ENCODE measurements around the gene GPANK1. TPM values are rescaled to one million over a fixed set of nuclear protein-coding genes. Genes with fewer than 3 reads are reported as not detected.

Gene GPANK1
- total RNA-seq, 6 experiments from 2014 or later, result 6.4 to 10.0 (median 8.0) TPM

- Histone ChIP-seq H3K9me3 (no peaks in the 10 kb centered on the region), H3K36me3 (peaks cover 0 to 11% (median 2%) of the 10 kb centered on the region in 4 donors), H3K4me1 (peaks cover 0 to 10% (median 0%) of the 10 kb centered on the region in 4 donors), H3K27ac (no peak overlapping the region), H3K4me3 (no peak overlapping the region), H3K27me3 (no peaks in the 10 kb centered on the region)
- ATAC-seq (no peak), DNase-seq (no peak)
- intact Hi-C loops (cut with DNase I), result loop anchor here in 1 of 2 donors (10.0 kb wide), 1 partner anchor 198 kb away; the partner anchor contains the start of gene SLC44A4
- TF ChIP-seq POLR2A (IDR thresholded peaks at IDR 0.05), result no peak
- TF ChIP-seq CTCF (IDR thresholded peaks at IDR 0.05), result no peak
- WGBS (ENCODE audit: insufficient coverage, low coverage, low lambda C conversion rate, missing lambda C conversion rate), result 81% methylated on average over 6 of the region's 6 CpGs
Observed at GRCh38 chr6:31676904-31677303, 12.1 kb upstream of the GPANK1 start.

- Histone ChIP-seq H3K4me3 (no peak overlapping the region), H3K36me3 (peaks cover 0 to 15% (median 4%) of the 10 kb centered on the region in 4 donors), H3K4me1 (peaks cover 0 to 10% (median 0%) of the 10 kb centered on the region in 4 donors), H3K27ac (no peak overlapping the region), H3K27me3 (no peaks in the 10 kb centered on the region), H3K9me3 (no peaks in the 10 kb centered on the region)
- no CpG with 5 or more reads among the region's 4 CpGs for WGBS (ENCODE audit: insufficient coverage, low coverage, low lambda C conversion rate, missing lambda C conversion rate)
- TF ChIP-seq CTCF (IDR thresholded peaks at IDR 0.05), result no peak
- no peak for TF ChIP-seq POLR2A (IDR thresholded peaks at IDR 0.05)
- intact Hi-C loops (cut with DNase I), result loop anchor here in 1 of 2 donors (10.0 kb wide), 1 partner anchor 198 kb away; the partner anchor contains the start of gene SLC44A4
- no peak for DNase-seq
- ATAC-seq, result no peak
Observed at GRCh38 chr6:31676322-31676903, 11.6 kb upstream of the GPANK1 start.

- no peak within 1 kb of the TSS for H3K27ac ChIP-seq
- no peaks in the 10 kb centered on the region for H3K27me3 ChIP-seq
- TF ChIP-seq POLR2A (IDR thresholded peaks at IDR 0.05), result no peak
- no peak for TF ChIP-seq CTCF (IDR thresholded peaks at IDR 0.05)
- intact Hi-C loops (cut with DNase I), result loop anchor here in 1 of 2 donors (10.0 kb wide), 1 partner anchor 205 kb away; the partner anchor contains the start of gene SLC44A4
- no peak for DNase-seq
- peaks cover 0 to 6% (median 0%) of the 10 kb centered on the region in 4 donors for H3K4me1 ChIP-seq
- no peak for ATAC-seq
- H3K9me3 ChIP-seq, result no peaks in the 10 kb centered on the region
- H3K36me3 ChIP-seq, result peaks cover 10 to 55% (median 36%) of the 10 kb centered on the region in 4 donors
- WGBS (ENCODE audit: insufficient coverage, low coverage, low lambda C conversion rate, missing lambda C conversion rate), result 81% methylated on average over 7 of the region's 8 CpGs
- H3K4me3 ChIP-seq, result no peak within 1 kb of the TSS
Observed at GRCh38 chr6:31669676-31670075, 4.9 kb upstream of the GPANK1 start, which contains the start of gene LY6G5B. Gene LY6G5B (plus strand): TSS chr6:31669976. CDS start chr6:31670951, 975 bp downstream.

DNA sequence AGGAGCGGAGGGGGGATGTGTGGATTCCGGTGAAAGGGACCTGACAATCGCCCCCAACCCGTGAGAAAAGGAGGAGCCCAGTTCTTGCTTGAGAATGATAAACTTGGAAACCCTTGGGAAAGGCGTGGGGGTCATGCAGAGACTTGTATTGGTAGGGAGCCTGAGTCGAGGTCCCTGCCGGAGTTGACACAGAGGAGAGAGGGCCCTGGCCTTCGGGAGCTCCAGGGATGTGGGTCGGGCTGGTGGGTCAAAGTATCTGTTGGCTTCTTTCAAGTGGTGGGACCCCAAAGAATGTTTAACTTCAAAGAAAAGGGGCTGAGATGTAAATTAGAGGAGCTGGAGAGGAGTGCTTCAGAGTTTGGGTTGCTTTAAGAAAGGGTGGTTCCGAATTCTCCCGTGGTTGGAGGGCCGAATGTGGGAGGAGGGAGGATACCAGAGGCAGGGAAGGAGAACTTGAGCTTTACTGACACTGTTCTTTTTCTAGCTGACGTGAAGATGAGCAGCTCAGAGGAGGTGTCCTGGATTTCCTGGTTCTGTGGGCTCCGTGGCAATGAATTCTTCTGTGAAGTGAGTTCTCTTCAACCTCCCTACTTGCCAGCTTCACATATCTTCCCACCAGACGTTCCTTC is 1.7 kb upstream of the GPANK1 start:
- Histone ChIP-seq H3K27ac (peak overlapping the region; percentile 62 to 90 (median 81)), H3K4me1 (peaks cover 1 to 18% (median 8%) of the 10 kb centered on the region in 4 donors)
- DNase-seq, result no peak

More for the DNA sequence above, 1.7 kb upstream of the GPANK1 start:
- H3K9me3 ChIP-seq, result no peaks in the 10 kb centered on the region
- ATAC-seq, result no peak
- no peaks in the 10 kb centered on the region for H3K27me3 ChIP-seq
- 3% methylated on average over 15 of the region's 15 CpGs for WGBS (ENCODE audit: insufficient coverage, low coverage, low lambda C conversion rate, missing lambda C conversion rate)
- no peak for TF ChIP-seq POLR2A (IDR thresholded peaks at IDR 0.05)
- TF ChIP-seq CTCF (IDR thresholded peaks at IDR 0.05), result no peak
- H3K36me3 ChIP-seq, result peaks cover 10 to 46% (median 29%) of the 10 kb centered on the region in 4 donors
- H3K4me3 ChIP-seq, result peak overlapping the region; percentile 70 to 93 (median 87)
- intact Hi-C loops (cut with DNase I), result no loop called here
